Mesendoderm (in vitro differentiated cells): Measurements from ENCODE around the gene CCDC187.

Source experiments
- DNase-seq: peaks from one replicate; pipeline ENCODE4 v3.0.0; 2013
- H2AK5ac ChIP-seq: 2 replicates; pipeline ENCODE4 v1.6.1; 2013; ENCODE audit warnings: low read length, inconsistent platforms
- H2BK120ac ChIP-seq: 2 replicates; pipeline ENCODE4 v1.6.1; 2013; ENCODE audit warnings: low read depth, mild to moderate bottlenecking, low read length, moderate library complexity, mixed read lengths
- H2BK15ac ChIP-seq: replicated peaks from 2 replicates; pipeline ENCODE4 v1.6.1; 2013; ENCODE audit warnings: low read depth, mild to moderate bottlenecking, moderate library complexity
- H2BK5ac ChIP-seq: 2 replicates; pipeline ENCODE4 v1.6.1; 2013; ENCODE audit warnings: low read length, inconsistent platforms
- H3K18ac ChIP-seq: 2 replicates; pipeline ENCODE4 v1.6.1; 2013; ENCODE audit warnings: mild to moderate bottlenecking, low read length, mixed read lengths
- H3K23ac ChIP-seq: one replicate; pipeline ENCODE4 v1.6.1; 2013; ENCODE audit warnings: low read length
- H3K27ac ChIP-seq: 2 replicates; pipeline ENCODE4 v1.5.1; 2013; ENCODE audit warnings: low read depth, mild to moderate bottlenecking, inconsistent platforms, low read length, moderate library complexity
- H3K27me3 ChIP-seq: 2 replicates; pipeline ENCODE4 v1.6.1; 2013; ENCODE audit warnings: low read length, control low read depth, mild to moderate bottlenecking, inconsistent platforms; ENCODE audit not compliant: insufficient read depth, poor library complexity
- H3K36me3 ChIP-seq: 2 replicates; pipeline ENCODE4 v1.6.1; 2013; ENCODE audit warnings: low read length, inconsistent platforms; ENCODE audit not compliant: control insufficient read depth, insufficient read depth
- H3K4ac ChIP-seq: one replicate; pipeline ENCODE4 v1.6.1; 2013; ENCODE audit warnings: low read depth, mild to moderate bottlenecking, low read length, moderate library complexity
- H3K4me1 ChIP-seq: 2 replicates; pipeline ENCODE4 v1.6.1; 2013; ENCODE audit warnings: low read depth, low read length, inconsistent platforms; ENCODE audit not compliant: control insufficient read depth
- H3K4me2 ChIP-seq: 2 replicates; pipeline ENCODE4 v1.6.1; 2013; ENCODE audit warnings: low read length
- H3K4me3 ChIP-seq: 2 replicates; pipeline ENCODE4 v1.5.1; 2013; ENCODE audit warnings: mild to moderate bottlenecking, low read length
- H3K56ac ChIP-seq: one replicate; pipeline ENCODE4 v1.6.1; 2013; ENCODE audit warnings: low read length
- H3K79me1 ChIP-seq: 2 replicates; pipeline ENCODE4 v1.6.1; 2013; ENCODE audit warnings: low read length, inconsistent platforms
- H3K79me2 ChIP-seq: 2 replicates; pipeline ENCODE4 v1.6.1; 2013; ENCODE audit warnings: mild to moderate bottlenecking, low read length; ENCODE audit not compliant: control insufficient read depth, insufficient read depth
- H3K9ac ChIP-seq: 2 replicates; pipeline ENCODE4 v1.6.1; 2013; ENCODE audit warnings: low read length, inconsistent platforms
- H4K5ac ChIP-seq: one replicate; pipeline ENCODE4 v1.6.1; 2013; ENCODE audit warnings: low read length
- H4K8ac ChIP-seq: one replicate; pipeline ENCODE4 v1.6.1; 2013; ENCODE audit warnings: low read depth, mild to moderate bottlenecking, control low read depth, low read length, moderate library complexity
- WGBS: extraction: QIAGEN DNeasy Blood & Tissue Kit; methylation state at CpG from one replicate; pipeline ENCODE4 v1.1.7; 2013; ENCODE audit warnings: low lambda C conversion rate, missing lambda C conversion rate; ENCODE audit not compliant: insufficient coverage; ENCODE audit errors: extremely low coverage; 5-methylcytosine and 5-hydroxymethylcytosine counted together

The CCDC187 gene

GRCh38 chr9:136254381-136255165 lies 49.3 kb downstream of the CCDC187 start:
- H4K8ac ChIP-seq, result no peak overlapping the region
- H3K4me1 ChIP-seq, result no peaks in the 10 kb centered on the region
- no peak overlapping the region for H3K18ac ChIP-seq
- no peaks in the 10 kb centered on the region for H3K27me3 ChIP-seq
- no peak overlapping the region for H2BK5ac ChIP-seq
- H2BK120ac ChIP-seq, result no peak overlapping the region
- no peak overlapping the region for H3K4ac ChIP-seq
- no peaks in the 10 kb centered on the region for H3K79me1 ChIP-seq
- DNase-seq, result no peak
- no peaks in the 10 kb centered on the region for H3K36me3 ChIP-seq
- H4K5ac ChIP-seq, result no peak overlapping the region
- H3K4me3 ChIP-seq, result no peak overlapping the region
- no peak overlapping the region for H2BK15ac ChIP-seq
- no peak overlapping the region for H3K9ac ChIP-seq
- H3K23ac ChIP-seq, result no peak overlapping the region
- H2AK5ac ChIP-seq, result no peak overlapping the region
- H3K79me2 ChIP-seq, result no peaks in the 10 kb centered on the region
- H3K27ac ChIP-seq, result no peak overlapping the region
- WGBS, result no CpG with 5 or more reads among the region's 25 CpGs
- no peak overlapping the region for H3K56ac ChIP-seq
- H3K4me2 ChIP-seq, result no peak overlapping the region

- Histone ChIP-seq H3K4me3 (no peak overlapping the region), H3K4me1 (no peaks in the 10 kb centered on the region), H3K27me3 (no peaks in the 10 kb centered on the region), H2BK120ac (no peak overlapping the region), H3K27ac (no peak overlapping the region), H2BK15ac (no peak overlapping the region), H4K5ac (no peak overlapping the region), H3K18ac (no peak overlapping the region), H4K8ac (no peak overlapping the region), H2BK5ac (no peak overlapping the region), H3K36me3 (no peaks in the 10 kb centered on the region), H3K56ac (no peak overlapping the region), H2AK5ac (no peak overlapping the region), H3K4me2 (no peak overlapping the region), H3K79me2 (no peaks in the 10 kb centered on the region), H3K4ac (no peak overlapping the region), H3K23ac (no peak overlapping the region), H3K79me1 (no peaks in the 10 kb centered on the region), H3K9ac (no peak overlapping the region)
- DNase-seq, result no peak
- WGBS, result no CpG with 5 or more reads among the region's 32 CpGs
These were observed 50.4 kb downstream of the CCDC187 start for GRCh38 chr9:136253246-136254130.

GRCh38 chr9:136252846-136253245 lies 51.0 kb downstream of the CCDC187 start:
- H3K4me2 ChIP-seq, result no peak overlapping the region
- no peak overlapping the region for H4K8ac ChIP-seq
- no peak overlapping the region for H3K4ac ChIP-seq
- H3K79me1 ChIP-seq, result no peaks in the 10 kb centered on the region
- no peak overlapping the region for H4K5ac ChIP-seq
- H3K4me3 ChIP-seq, result no peak overlapping the region
- H3K23ac ChIP-seq, result no peak overlapping the region
- H3K27me3 ChIP-seq, result no peaks in the 10 kb centered on the region
- no peak overlapping the region for H2AK5ac ChIP-seq
- no peak overlapping the region for H2BK5ac ChIP-seq
- no peak overlapping the region for H2BK15ac ChIP-seq
- no peaks in the 10 kb centered on the region for H3K4me1 ChIP-seq
- no peaks in the 10 kb centered on the region for H3K79me2 ChIP-seq
- no peak overlapping the region for H3K18ac ChIP-seq
- no peak for DNase-seq
- no peak overlapping the region for H2BK120ac ChIP-seq
- H3K9ac ChIP-seq, result no peak overlapping the region
- H3K36me3 ChIP-seq, result no peaks in the 10 kb centered on the region
- H3K56ac ChIP-seq, result no peak overlapping the region
- H3K27ac ChIP-seq, result no peak overlapping the region
- WGBS, result no CpG with 5 or more reads among the region's 10 CpGs

GRCh38 chr9:136252281-136252680 lies 51.6 kb downstream of the CCDC187 start:
- Histone ChIP-seq H2BK15ac (no peak overlapping the region), H3K79me2 (no peaks in the 10 kb centered on the region), H2BK5ac (no peak overlapping the region), H3K4me1 (no peaks in the 10 kb centered on the region), H3K27ac (no peak overlapping the region), H3K79me1 (no peaks in the 10 kb centered on the region), H2BK120ac (no peak overlapping the region), H3K27me3 (no peaks in the 10 kb centered on the region), H4K8ac (no peak overlapping the region), H4K5ac (no peak overlapping the region), H3K18ac (no peak overlapping the region), H3K23ac (no peak overlapping the region), H3K4ac (no peak overlapping the region), H3K4me3 (no peak overlapping the region), H3K4me2 (no peak overlapping the region), H2AK5ac (no peak overlapping the region), H3K56ac (no peak overlapping the region), H3K9ac (no peak overlapping the region), H3K36me3 (no peaks in the 10 kb centered on the region)
- no CpG with 5 or more reads among the region's 29 CpGs for WGBS
- no peak for DNase-seq

GRCh38 chr9:136251264-136252115 lies 52.4 kb downstream of the CCDC187 start:
- no CpG with 5 or more reads among the region's 50 CpGs for WGBS
- H3K4me2 ChIP-seq, result no peak overlapping the region
- H3K79me1 ChIP-seq, result no peaks in the 10 kb centered on the region
- H3K36me3 ChIP-seq, result no peaks in the 10 kb centered on the region
- no peak overlapping the region for H2BK120ac ChIP-seq
- H4K5ac ChIP-seq, result no peak overlapping the region
- no peak for DNase-seq
- H3K27ac ChIP-seq, result no peak overlapping the region
- H2BK5ac ChIP-seq, result no peak overlapping the region
- no peak overlapping the region for H3K56ac ChIP-seq
- H3K9ac ChIP-seq, result no peak overlapping the region
- H4K8ac ChIP-seq, result no peak overlapping the region
- no peak overlapping the region for H2BK15ac ChIP-seq
- H3K27me3 ChIP-seq, result no peaks in the 10 kb centered on the region
- H2AK5ac ChIP-seq, result no peak overlapping the region
- H3K4me3 ChIP-seq, result no peak overlapping the region
- H3K18ac ChIP-seq, result no peak overlapping the region
- no peaks in the 10 kb centered on the region for H3K4me1 ChIP-seq
- no peak overlapping the region for H3K23ac ChIP-seq
- H3K4ac ChIP-seq, result no peak overlapping the region
- no peaks in the 10 kb centered on the region for H3K79me2 ChIP-seq
